ENCODE measurements around the gene SIGLEC15. TPM values are rescaled to one million over a fixed set of nuclear protein-coding genes. Genes with fewer than 3 reads are reported as not detected.
"Not testable (repeated sequence)": the region's sequence is repeated elsewhere in the genome, so short reads cannot be mapped to it uniquely, and the experiment has no call there.

SIGLEC15 gene
- total RNA-seq, 1 donor from 2014 or later: not detected

GRCh38 chr18:45841765-45842442 lies 16.4 kb downstream of the SIGLEC15 start:
- DNase-seq (ENCODE audit: low read depth in 2 of 2): no peak

GRCh38 chr18:45843019-45843418 lies 17.5 kb downstream of the SIGLEC15 start:
- DNase-seq (ENCODE audit: low read depth in 2 of 2): no peak

- DNase-seq (ENCODE audit: low read depth in 2 of 2): no peak
These were observed 19.5 kb downstream of the SIGLEC15 start for GRCh38 chr18:45844938-45845337.

GRCh38 chr18:45845410-45845809 lies 19.9 kb downstream of the SIGLEC15 start:
- DNase-seq (ENCODE audit: low read depth in 2 of 2): no peak

GRCh38 chr18:45847119-45847518 lies 21.6 kb downstream of the SIGLEC15 start:
- no peak for DNase-seq (ENCODE audit: low read depth in 2 of 2)

GRCh38 chr18:45848643-45849042 lies 23.2 kb downstream of the SIGLEC15 start:
- DNase-seq (ENCODE audit: low read depth in 2 of 2): not testable (repeated sequence)

- no peak for DNase-seq (ENCODE audit: low read depth in 2 of 2)
These were observed 24.1 kb downstream of the SIGLEC15 start for GRCh38 chr18:45849529-45849928.

- DNase-seq (ENCODE audit: low read depth in 2 of 2): no peak
These were observed 24.5 kb downstream of the SIGLEC15 start for GRCh38 chr18:45850021-45850420.

GRCh38 chr18:45851161-45851925 lies 25.9 kb downstream of the SIGLEC15 start:
- DNase-seq (ENCODE audit: low read depth in 2 of 2): no peak

GRCh38 chr18:45852631-45853030 lies 27.2 kb downstream of the SIGLEC15 start:
- no peak for DNase-seq (ENCODE audit: low read depth in 2 of 2)

- no peak for DNase-seq (ENCODE audit: low read depth in 2 of 2)
These were observed 28.6 kb downstream of the SIGLEC15 start for GRCh38 chr18:45854036-45854586.

- DNase-seq (ENCODE audit: low read depth in 2 of 2): peak in 1 of 2 donors; percentile 26
These were observed 31.1 kb downstream of the SIGLEC15 start for GRCh38 chr18:45856531-45856930.

- DNase-seq (ENCODE audit: low read depth in 2 of 2): no peak
These were observed 33.9 kb downstream of the SIGLEC15 start for GRCh38 chr18:45859334-45859733.

GRCh38 chr18:45860492-45860891 lies 35.0 kb downstream of the SIGLEC15 start:
- DNase-seq (ENCODE audit: low read depth in 2 of 2): no peak

- DNase-seq (ENCODE audit: low read depth in 2 of 2): no peak
These were observed 35.5 kb downstream of the SIGLEC15 start for GRCh38 chr18:45860971-45861370.

GRCh38 chr18:45861926-45862325 lies 36.5 kb downstream of the SIGLEC15 start:
- DNase-seq (ENCODE audit: low read depth in 2 of 2): no peak

GRCh38 chr18:45863469-45863868 lies 38.0 kb downstream of the SIGLEC15 start:
- DNase-seq (ENCODE audit: low read depth in 2 of 2): no peak

- DNase-seq (ENCODE audit: low read depth in 2 of 2): no peak
These were observed 38.6 kb downstream of the SIGLEC15 start for GRCh38 chr18:45864081-45864480.

- DNase-seq (ENCODE audit: low read depth in 2 of 2): peak in 1 of 2 donors; percentile 38
These were observed 40.0 kb downstream of the SIGLEC15 start for GRCh38 chr18:45865466-45865865.

- no peak for DNase-seq (ENCODE audit: low read depth in 2 of 2)
These were observed 44.9 kb downstream of the SIGLEC15 start for GRCh38 chr18:45870419-45870818.

- peak in 1 of 2 donors; percentile 76 for DNase-seq (ENCODE audit: low read depth in 2 of 2)
These were observed 46.1 kb downstream of the SIGLEC15 start for GRCh38 chr18:45871431-45872084.

Measured in lung microvascular endothelial cell (primary cell).